GM23338 (cell line): ENCODE results near the gene PIM2. TPM values are rescaled to one million over a fixed set of nuclear protein-coding genes. Genes with fewer than 3 reads are reported as not detected.
A peak's percentile ranks its signal among the peaks of the same experiment; 100 is the strongest.

Source experiments
- ATAC-seq: fragments of 200-7000 bp; cut with Tn5 transposase; 3 replicates; pipeline ENCODE4 v1.9.1; 2020
- DNase-seq: peaks from one replicate; pipeline ENCODE4 v3.0.0-alpha.2; 2015; ENCODE audit warnings: low spot score
- H2AFZ ChIP-seq: fragments of 200-600 bp; sonication (generic); 2 replicates; pipeline ENCODE4 v1.8.0; 2016; ENCODE audit warnings: antibody characterized with exemption, mild to moderate bottlenecking, moderate library complexity
- H3F3A ChIP-seq: fragments of 200-600 bp; sonication (generic); replicated peaks from 2 replicates; pipeline ENCODE4 v1.8.0; 2017; ENCODE audit warnings: antibody characterized with exemption, mixed run types, low read depth
- H3K27ac ChIP-seq: fragments of 200-600 bp; sonication (generic); 2 replicates; pipeline ENCODE4 v1.6.1; 2016; ENCODE audit warnings: low read depth
- H3K27me3 ChIP-seq: fragments of 200-600 bp; sonication (generic); 2 replicates; pipeline ENCODE4 v1.8.0; 2016; ENCODE audit warnings: mild to moderate bottlenecking, mixed run types, moderate library complexity; ENCODE audit not compliant: insufficient read depth
- H3K36me3 ChIP-seq: fragments of 200-600 bp; sonication (generic); 2 replicates; pipeline ENCODE4 v1.8.0; 2016; ENCODE audit warnings: mild to moderate bottlenecking; ENCODE audit not compliant: insufficient read depth
- H3K4me1 ChIP-seq: fragments of 200-600 bp; sonication (generic); 2 replicates; pipeline ENCODE4 v1.8.0; 2016; ENCODE audit warnings: mild to moderate bottlenecking, moderate library complexity; ENCODE audit not compliant: insufficient read depth
- H3K4me2 ChIP-seq: fragments of 200-600 bp; sonication (generic); 2 replicates; pipeline ENCODE4 v1.7.1; 2017; ENCODE audit warnings: mixed run types
- H3K4me3 ChIP-seq: fragments of 200-600 bp; sonication (generic); 2 replicates; pipeline ENCODE4 v1.6.1; 2016; ENCODE audit warnings: mixed run types
- H3K79me2 ChIP-seq: fragments of 200-600 bp; sonication (generic); replicated peaks from 2 replicates; pipeline ENCODE4 v1.8.0; 2017; ENCODE audit warnings: mild to moderate bottlenecking; ENCODE audit not compliant: insufficient read depth
- H3K9me2 ChIP-seq: fragments of 200-600 bp; sonication (generic); 2 replicates; pipeline ENCODE4 v1.8.0; 2017; ENCODE audit not compliant: insufficient read depth
- H4K20me1 ChIP-seq: fragments of 200-600 bp; sonication (generic); replicated peaks from 2 replicates; pipeline ENCODE4 v1.8.0; 2017; ENCODE audit warnings: mild to moderate bottlenecking; ENCODE audit not compliant: insufficient read depth
- H3K27ac Mint-ChIP-seq: 2 replicates; pipeline ENCODE4 v1.8.0; 2020; ENCODE audit warnings: inconsistent platforms, mild to moderate bottlenecking, moderate library complexity, mixed read lengths
- H3K27me3 Mint-ChIP-seq: 3 replicates; pipeline ENCODE4 v1.8.0; 2022; ENCODE audit warnings: low read depth, mild to moderate bottlenecking, moderate library complexity, mixed read lengths, inconsistent platforms; ENCODE audit not compliant: insufficient read depth, poor library complexity
- H3K36me3 Mint-ChIP-seq: 3 replicates; pipeline ENCODE4 v1.8.0; 2021; ENCODE audit warnings: low read depth, mild to moderate bottlenecking, inconsistent platforms, moderate library complexity, mixed read lengths
- H3K4me1 Mint-ChIP-seq: 3 replicates; pipeline ENCODE4 v1.8.0; 2020; ENCODE audit warnings: mild to moderate bottlenecking, inconsistent platforms, mixed read lengths
- H3K4me3 Mint-ChIP-seq: 3 replicates; pipeline ENCODE4 v1.8.0; 2021; ENCODE audit warnings: moderate library complexity, mild to moderate bottlenecking, inconsistent platforms, mixed read lengths
- H3K9me3 Mint-ChIP-seq: 3 replicates; pipeline ENCODE4 v1.8.0; 2020; ENCODE audit warnings: moderate library complexity, mild to moderate bottlenecking, inconsistent platforms, mixed read lengths
- CREB1 ChIP-seq: fragments of 250-450 bp; sonication (Bioruptor Pico); IDR thresholded peaks from 2 replicates; pipeline ENCODE4 v1.5.0; 2020; ENCODE audit warnings: low read depth, mild to moderate bottlenecking, moderate library complexity
- EZH2 ChIP-seq: fragments of 200-600 bp; sonication (generic); IDR thresholded peaks from one replicate; pipeline ENCODE4 v1.8.0; 2017; ENCODE audit warnings: antibody characterized with exemption, mild to moderate bottlenecking, low read depth; ENCODE audit not compliant: unreplicated experiment
- EZH2phosphoT487 ChIP-seq: fragments of 200-600 bp; sonication (generic); IDR thresholded peaks from one replicate; pipeline ENCODE4 v1.8.1; 2018; ENCODE audit warnings: antibody characterized with exemption; ENCODE audit not compliant: unreplicated experiment
- JUNB ChIP-seq: IDR thresholded peaks from one replicate; pipeline ENCODE4 v1.6.1; 2016; ENCODE audit warnings: antibody characterized with exemption; ENCODE audit not compliant: unreplicated experiment
- NANOG ChIP-seq: IDR thresholded peaks from 2 replicates; pipeline ENCODE4 v1.6.1; 2016; ENCODE audit warnings: antibody characterized with exemption, borderline replicate concordance
- POLR2AphosphoS5 ChIP-seq: IDR thresholded peaks from 2 replicates; pipeline ENCODE4 v1.6.1; 2016; ENCODE audit warnings: antibody characterized with exemption, low read depth
- STAT1 ChIP-seq: IDR thresholded peaks from one replicate; pipeline ENCODE4 v1.6.1; 2016; ENCODE audit warnings: antibody characterized with exemption; ENCODE audit not compliant: unreplicated experiment
- ZNF114 ChIP-seq: fragments of 250-450 bp; sonication (Bioruptor Pico); IDR thresholded peaks from 2 replicates; pipeline ENCODE4 v1.5.0; 2020; ENCODE audit warnings: mild to moderate bottlenecking, moderate library complexity
- ZNF331 ChIP-seq: fragments of 250-450 bp; sonication (Bioruptor Pico); IDR thresholded peaks from 2 replicates; pipeline ENCODE4 v1.5.0; 2020; ENCODE audit warnings: low read depth, mild to moderate bottlenecking, moderate library complexity
- polyA plus RNA-seq: library from polyadenylated mRNA; unstranded; fragments of >200 nt; fragmentation: Nextera tagmentation; extraction: Ambion mirVana; gene quantifications from 2 replicates; pipeline ENCODE4 v1.2.1, GENCODE V29; 2016
- total RNA-seq: library from RNA; depleted of rRNA; stranded (reverse); fragments of >200 nt; shearing (Covaris generic); gene quantifications from 2 replicates; pipeline ENCODE4 v1.2.3, GENCODE V29; 2014
- TF ChIP-seq, protein P1 (sequence below): IDR thresholded peaks from 2 replicates; pipeline ENCODE4 v1.6.1; 2016; ENCODE audit warnings: antibody characterized with exemption
- TF ChIP-seq, protein P2 (sequence below): IDR thresholded peaks from one replicate; pipeline ENCODE4 v1.6.1; 2018; ENCODE audit warnings: antibody characterized with exemption; ENCODE audit not compliant: unreplicated experiment
- TF ChIP-seq, protein P3 (sequence below), 2 experiments: fragments of 200-600 bp in 1 of 2; sonication (generic) in 1 of 2; conservative IDR thresholded peaks; 2 replicates each; pipeline versions ENCODE4 v1.5.1 to v1.6.1; 2016 to 2017; ENCODE audit warnings: antibody characterized with exemption in 2 of 2, low read depth in 2 of 2, mild to moderate bottlenecking in 2 of 2, moderate library complexity in 1 of 2
- TF ChIP-seq, protein P4 (sequence below): fragments of 250-450 bp; sonication (Bioruptor Pico); IDR thresholded peaks from 2 replicates; pipeline ENCODE4 v1.5.0; 2020; ENCODE audit warnings: mild to moderate bottlenecking, moderate library complexity

Gene PIM2
- total and polyA plus RNA-seq, 2 experiments from 2014 or later: 237 to 359 TPM

DNA sequence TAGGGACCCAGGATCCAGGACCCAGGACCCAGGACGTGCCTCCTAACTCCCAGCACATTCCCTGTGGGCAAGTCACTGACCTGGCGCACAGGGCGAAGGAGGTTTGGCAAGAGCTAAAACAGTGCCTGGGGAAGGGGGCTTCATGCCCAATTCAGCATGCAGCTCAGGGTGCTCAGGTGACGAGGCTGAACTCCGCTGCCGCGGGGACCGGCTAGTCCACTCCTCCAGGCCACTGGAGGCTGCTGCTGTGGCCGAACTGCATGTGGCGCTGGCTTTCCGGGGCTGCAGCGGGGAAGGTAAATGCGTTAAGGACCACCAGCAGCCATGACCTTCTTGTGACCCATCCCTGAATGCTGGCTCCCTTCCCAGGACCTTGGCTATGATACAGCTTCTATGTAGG lies 4.9 kb upstream of the PIM2 start:
- H3K36me3 Mint-ChIP-seq: peaks cover 52% of the 10 kb centered on the region
- no peak for ATAC-seq
- H3K9me3 Mint-ChIP-seq: no peaks in the 10 kb centered on the region
- H3K4me1 Mint-ChIP-seq: peaks cover 50% of the 10 kb centered on the region
- no peak overlapping the region for H3K4me3 Mint-ChIP-seq
- H3F3A ChIP-seq: 0 out of 2 replicates have a peak, but pooled peaks cover 8% of the 10 kb centered on the region
- peaks cover 21% of the 10 kb centered on the region for H3K27me3 Mint-ChIP-seq
- H3K4me3 ChIP-seq: no peak overlapping the region
- no peak for DNase-seq
- H3K9me2 ChIP-seq: no peaks in the 10 kb centered on the region
- peaks cover 24% of the 10 kb centered on the region for H3K79me2 ChIP-seq
- no peak overlapping the region for H2AFZ ChIP-seq
- H3K27ac Mint-ChIP-seq: peak overlapping the region; percentile 85; the same call in 1 of the 2 replicates
- no peaks in the 10 kb centered on the region for H4K20me1 ChIP-seq
- no peak overlapping the region for H3K4me2 ChIP-seq
- H3K4me1 ChIP-seq: peaks cover 21% of the 10 kb centered on the region
- no peaks in the 10 kb centered on the region for H3K27me3 ChIP-seq
- no peaks in the 10 kb centered on the region for H3K36me3 ChIP-seq
- TF ChIP-seq CREB1 (CRISPR knock-in tag) (no peak), NANOG (no peak), EZH2 (no peak), ZNF114 (CRISPR knock-in tag) (no peak), JUNB (no peak), POLR2AphosphoS5 (no peak), ZNF331 (CRISPR knock-in tag) (no peak), STAT1 (no peak), EZH2phosphoT487 (no peak)
- TF ChIP-seq, protein P1, sequence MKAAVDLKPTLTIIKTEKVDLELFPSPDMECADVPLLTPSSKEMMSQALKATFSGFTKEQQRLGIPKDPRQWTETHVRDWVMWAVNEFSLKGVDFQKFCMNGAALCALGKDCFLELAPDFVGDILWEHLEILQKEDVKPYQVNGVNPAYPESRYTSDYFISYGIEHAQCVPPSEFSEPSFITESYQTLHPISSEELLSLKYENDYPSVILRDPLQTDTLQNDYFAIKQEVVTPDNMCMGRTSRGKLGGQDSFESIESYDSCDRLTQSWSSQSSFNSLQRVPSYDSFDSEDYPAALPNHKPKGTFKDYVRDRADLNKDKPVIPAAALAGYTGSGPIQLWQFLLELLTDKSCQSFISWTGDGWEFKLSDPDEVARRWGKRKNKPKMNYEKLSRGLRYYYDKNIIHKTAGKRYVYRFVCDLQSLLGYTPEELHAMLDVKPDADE: no peak
- TF ChIP-seq, protein P2, sequence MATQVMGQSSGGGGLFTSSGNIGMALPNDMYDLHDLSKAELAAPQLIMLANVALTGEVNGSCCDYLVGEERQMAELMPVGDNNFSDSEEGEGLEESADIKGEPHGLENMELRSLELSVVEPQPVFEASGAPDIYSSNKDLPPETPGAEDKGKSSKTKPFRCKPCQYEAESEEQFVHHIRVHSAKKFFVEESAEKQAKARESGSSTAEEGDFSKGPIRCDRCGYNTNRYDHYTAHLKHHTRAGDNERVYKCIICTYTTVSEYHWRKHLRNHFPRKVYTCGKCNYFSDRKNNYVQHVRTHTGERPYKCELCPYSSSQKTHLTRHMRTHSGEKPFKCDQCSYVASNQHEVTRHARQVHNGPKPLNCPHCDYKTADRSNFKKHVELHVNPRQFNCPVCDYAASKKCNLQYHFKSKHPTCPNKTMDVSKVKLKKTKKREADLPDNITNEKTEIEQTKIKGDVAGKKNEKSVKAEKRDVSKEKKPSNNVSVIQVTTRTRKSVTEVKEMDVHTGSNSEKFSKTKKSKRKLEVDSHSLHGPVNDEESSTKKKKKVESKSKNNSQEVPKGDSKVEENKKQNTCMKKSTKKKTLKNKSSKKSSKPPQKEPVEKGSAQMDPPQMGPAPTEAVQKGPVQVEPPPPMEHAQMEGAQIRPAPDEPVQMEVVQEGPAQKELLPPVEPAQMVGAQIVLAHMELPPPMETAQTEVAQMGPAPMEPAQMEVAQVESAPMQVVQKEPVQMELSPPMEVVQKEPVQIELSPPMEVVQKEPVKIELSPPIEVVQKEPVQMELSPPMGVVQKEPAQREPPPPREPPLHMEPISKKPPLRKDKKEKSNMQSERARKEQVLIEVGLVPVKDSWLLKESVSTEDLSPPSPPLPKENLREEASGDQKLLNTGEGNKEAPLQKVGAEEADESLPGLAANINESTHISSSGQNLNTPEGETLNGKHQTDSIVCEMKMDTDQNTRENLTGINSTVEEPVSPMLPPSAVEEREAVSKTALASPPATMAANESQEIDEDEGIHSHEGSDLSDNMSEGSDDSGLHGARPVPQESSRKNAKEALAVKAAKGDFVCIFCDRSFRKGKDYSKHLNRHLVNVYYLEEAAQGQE: no peak
- TF ChIP-seq, protein P3, sequence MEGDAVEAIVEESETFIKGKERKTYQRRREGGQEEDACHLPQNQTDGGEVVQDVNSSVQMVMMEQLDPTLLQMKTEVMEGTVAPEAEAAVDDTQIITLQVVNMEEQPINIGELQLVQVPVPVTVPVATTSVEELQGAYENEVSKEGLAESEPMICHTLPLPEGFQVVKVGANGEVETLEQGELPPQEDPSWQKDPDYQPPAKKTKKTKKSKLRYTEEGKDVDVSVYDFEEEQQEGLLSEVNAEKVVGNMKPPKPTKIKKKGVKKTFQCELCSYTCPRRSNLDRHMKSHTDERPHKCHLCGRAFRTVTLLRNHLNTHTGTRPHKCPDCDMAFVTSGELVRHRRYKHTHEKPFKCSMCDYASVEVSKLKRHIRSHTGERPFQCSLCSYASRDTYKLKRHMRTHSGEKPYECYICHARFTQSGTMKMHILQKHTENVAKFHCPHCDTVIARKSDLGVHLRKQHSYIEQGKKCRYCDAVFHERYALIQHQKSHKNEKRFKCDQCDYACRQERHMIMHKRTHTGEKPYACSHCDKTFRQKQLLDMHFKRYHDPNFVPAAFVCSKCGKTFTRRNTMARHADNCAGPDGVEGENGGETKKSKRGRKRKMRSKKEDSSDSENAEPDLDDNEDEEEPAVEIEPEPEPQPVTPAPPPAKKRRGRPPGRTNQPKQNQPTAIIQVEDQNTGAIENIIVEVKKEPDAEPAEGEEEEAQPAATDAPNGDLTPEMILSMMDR (conservative IDR thresholded peaks at IDR 0.05; ENCODE audit: low read depth in 2 of 2): no peak
- TF ChIP-seq, protein P4, sequence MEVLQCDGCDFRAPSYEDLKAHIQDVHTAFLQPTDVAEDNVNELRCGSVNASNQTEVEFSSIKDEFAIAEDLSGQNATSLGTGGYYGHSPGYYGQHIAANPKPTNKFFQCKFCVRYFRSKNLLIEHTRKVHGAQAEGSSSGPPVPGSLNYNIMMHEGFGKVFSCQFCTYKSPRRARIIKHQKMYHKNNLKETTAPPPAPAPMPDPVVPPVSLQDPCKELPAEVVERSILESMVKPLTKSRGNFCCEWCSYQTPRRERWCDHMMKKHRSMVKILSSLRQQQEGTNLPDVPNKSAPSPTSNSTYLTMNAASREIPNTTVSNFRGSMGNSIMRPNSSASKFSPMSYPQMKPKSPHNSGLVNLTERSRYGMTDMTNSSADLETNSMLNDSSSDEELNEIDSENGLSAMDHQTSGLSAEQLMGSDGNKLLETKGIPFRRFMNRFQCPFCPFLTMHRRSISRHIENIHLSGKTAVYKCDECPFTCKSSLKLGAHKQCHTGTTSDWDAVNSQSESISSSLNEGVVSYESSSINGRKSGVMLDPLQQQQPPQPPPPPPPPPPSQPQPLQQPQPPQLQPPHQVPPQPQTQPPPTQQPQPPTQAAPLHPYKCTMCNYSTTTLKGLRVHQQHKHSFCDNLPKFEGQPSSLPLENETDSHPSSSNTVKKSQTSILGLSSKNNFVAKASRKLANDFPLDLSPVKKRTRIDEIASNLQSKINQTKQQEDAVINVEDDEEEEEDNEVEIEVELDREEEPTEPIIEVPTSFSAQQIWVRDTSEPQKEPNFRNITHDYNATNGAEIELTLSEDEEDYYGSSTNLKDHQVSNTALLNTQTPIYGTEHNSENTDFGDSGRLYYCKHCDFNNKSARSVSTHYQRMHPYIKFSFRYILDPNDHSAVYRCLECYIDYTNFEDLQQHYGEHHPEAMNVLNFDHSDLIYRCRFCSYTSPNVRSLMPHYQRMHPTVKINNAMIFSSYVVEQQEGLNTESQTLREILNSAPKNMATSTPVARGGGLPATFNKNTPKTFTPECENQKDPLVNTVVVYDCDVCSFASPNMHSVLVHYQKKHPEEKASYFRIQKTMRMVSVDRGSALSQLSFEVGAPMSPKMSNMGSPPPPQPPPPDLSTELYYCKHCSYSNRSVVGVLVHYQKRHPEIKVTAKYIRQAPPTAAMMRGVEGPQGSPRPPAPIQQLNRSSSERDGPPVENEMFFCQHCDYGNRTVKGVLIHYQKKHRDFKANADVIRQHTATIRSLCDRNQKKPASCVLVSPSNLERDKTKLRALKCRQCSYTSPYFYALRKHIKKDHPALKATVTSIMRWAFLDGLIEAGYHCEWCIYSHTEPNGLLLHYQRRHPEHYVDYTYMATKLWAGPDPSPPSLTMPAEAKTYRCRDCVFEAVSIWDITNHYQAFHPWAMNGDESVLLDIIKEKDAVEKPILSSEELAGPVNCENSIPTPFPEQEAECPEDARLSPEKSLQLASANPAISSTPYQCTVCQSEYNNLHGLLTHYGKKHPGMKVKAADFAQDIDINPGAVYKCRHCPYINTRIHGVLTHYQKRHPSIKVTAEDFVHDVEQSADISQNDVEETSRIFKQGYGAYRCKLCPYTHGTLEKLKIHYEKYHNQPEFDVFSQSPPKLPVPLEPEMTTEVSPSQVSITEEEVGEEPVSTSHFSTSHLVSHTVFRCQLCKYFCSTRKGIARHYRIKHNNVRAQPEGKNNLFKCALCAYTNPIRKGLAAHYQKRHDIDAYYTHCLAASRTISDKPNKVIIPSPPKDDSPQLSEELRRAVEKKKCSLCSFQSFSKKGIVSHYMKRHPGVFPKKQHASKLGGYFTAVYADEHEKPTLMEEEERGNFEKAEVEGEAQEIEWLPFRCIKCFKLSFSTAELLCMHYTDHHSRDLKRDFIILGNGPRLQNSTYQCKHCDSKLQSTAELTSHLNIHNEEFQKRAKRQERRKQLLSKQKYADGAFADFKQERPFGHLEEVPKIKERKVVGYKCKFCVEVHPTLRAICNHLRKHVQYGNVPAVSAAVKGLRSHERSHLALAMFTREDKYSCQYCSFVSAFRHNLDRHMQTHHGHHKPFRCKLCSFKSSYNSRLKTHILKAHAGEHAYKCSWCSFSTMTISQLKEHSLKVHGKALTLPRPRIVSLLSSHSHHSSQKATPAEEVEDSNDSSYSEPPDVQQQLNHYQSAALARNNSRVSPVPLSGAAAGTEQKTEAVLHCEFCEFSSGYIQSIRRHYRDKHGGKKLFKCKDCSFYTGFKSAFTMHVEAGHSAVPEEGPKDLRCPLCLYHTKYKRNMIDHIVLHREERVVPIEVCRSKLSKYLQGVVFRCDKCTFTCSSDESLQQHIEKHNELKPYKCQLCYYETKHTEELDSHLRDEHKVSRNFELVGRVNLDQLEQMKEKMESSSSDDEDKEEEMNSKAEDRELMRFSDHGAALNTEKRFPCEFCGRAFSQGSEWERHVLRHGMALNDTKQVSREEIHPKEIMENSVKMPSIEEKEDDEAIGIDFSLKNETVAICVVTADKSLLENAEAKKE (CRISPR knock-in tag): no peak
- no peak overlapping the region for H3K27ac ChIP-seq
